GM12873 (cell line): ENCODE measurements around the gene KAZN.

Experiments used
- TF ChIP-seq, protein P1 (sequence below): IDR thresholded peaks from 2 replicates; pipeline ENCODE4 v1.5.1; 2012; ENCODE audit warnings: low read depth, mild to moderate bottlenecking, moderate library complexity, low read length, control low read depth; ENCODE audit not compliant: insufficient read depth; ENCODE audit errors: missing control alignments

The KAZN gene

DNA sequence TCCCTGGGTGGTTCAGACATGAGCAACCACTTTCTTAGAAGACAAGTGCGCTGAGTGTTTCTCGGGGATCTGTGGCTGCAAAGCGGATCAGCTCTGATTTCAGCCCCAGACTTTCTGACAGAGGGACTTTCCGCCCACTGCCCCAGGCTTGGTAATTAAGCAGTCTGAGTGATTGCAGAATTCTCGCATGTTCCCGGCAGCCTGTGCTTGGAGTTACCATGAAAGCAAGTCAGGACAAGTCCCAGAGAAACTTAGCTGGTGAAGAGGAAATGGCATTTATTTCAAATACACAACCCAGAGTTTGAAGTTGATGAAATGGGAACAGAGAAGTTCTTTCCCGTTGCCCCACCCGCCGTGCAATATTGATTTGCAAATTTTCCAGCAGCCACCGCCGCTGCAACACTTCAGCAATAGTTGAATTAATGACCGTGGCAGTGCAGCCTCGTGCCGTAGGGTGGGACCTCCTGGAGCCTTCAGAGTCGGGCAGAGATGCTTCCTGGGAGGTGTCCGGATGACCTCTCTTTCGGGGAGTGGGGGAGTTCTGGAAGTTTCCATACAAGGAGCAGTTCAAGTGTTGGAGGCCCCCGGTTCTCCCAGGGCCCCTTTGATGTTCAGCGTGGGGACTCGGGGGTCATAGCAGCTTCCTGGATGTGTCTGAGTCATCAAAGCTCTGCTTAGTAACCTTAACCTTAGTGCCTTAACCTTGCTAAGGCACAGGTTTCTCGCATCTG lies 134.7 kb downstream of the KAZN start:
- TF ChIP-seq, protein P1, sequence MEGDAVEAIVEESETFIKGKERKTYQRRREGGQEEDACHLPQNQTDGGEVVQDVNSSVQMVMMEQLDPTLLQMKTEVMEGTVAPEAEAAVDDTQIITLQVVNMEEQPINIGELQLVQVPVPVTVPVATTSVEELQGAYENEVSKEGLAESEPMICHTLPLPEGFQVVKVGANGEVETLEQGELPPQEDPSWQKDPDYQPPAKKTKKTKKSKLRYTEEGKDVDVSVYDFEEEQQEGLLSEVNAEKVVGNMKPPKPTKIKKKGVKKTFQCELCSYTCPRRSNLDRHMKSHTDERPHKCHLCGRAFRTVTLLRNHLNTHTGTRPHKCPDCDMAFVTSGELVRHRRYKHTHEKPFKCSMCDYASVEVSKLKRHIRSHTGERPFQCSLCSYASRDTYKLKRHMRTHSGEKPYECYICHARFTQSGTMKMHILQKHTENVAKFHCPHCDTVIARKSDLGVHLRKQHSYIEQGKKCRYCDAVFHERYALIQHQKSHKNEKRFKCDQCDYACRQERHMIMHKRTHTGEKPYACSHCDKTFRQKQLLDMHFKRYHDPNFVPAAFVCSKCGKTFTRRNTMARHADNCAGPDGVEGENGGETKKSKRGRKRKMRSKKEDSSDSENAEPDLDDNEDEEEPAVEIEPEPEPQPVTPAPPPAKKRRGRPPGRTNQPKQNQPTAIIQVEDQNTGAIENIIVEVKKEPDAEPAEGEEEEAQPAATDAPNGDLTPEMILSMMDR, result no peak

DNA sequence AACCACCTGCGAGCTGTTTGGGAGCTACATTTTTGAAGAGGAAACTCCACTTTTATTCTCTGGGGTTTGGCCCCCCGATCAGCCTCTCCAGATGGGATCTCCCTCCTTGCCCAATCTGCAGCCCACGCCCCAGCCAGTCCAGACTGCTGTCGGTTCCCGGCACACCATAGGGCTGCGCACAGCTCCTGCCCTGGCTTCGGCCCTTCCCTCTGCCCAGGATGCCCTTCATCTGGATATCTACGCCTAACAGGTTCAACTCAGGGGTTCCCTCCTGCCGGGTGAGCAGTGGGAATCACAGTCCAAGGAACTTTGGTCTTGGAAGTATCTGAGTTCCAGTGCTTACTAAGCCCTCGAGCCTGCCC lies 135.3 kb downstream of the KAZN start:
- TF ChIP-seq, protein P1, result no peak

DNA sequence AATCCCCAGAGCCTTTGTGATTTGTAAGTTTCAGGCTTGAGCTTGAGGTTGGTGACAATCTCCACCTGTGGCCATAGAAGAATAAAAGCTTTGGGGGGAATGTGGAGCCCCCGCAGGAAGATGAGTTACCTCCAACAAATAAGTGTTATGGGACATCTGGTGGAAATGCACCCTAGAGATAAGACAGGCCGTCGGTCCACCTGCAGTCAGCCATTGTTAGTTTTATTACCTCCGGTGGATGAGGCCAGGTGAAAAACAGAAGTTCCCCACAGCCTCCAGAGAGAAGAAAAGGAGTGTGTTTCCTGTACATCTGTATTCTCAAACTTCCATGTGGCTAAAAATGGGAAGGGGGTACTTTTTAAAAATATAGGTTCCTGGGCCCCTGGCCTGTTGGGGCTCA lies 137.4 kb downstream of the KAZN start:
- TF ChIP-seq, protein P1, result no peak

- TF ChIP-seq, protein P1, result no peak
Measured at GRCh38 chr1:14737561-14738094, 139.1 kb downstream of the KAZN start.

GRCh38 chr1:14738235-14738634 lies 139.8 kb downstream of the KAZN start:
- TF ChIP-seq, protein P1, result no peak

GRCh38 chr1:14738647-14739046 lies 140.2 kb downstream of the KAZN start:
- TF ChIP-seq, protein P1, result no peak

DNA sequence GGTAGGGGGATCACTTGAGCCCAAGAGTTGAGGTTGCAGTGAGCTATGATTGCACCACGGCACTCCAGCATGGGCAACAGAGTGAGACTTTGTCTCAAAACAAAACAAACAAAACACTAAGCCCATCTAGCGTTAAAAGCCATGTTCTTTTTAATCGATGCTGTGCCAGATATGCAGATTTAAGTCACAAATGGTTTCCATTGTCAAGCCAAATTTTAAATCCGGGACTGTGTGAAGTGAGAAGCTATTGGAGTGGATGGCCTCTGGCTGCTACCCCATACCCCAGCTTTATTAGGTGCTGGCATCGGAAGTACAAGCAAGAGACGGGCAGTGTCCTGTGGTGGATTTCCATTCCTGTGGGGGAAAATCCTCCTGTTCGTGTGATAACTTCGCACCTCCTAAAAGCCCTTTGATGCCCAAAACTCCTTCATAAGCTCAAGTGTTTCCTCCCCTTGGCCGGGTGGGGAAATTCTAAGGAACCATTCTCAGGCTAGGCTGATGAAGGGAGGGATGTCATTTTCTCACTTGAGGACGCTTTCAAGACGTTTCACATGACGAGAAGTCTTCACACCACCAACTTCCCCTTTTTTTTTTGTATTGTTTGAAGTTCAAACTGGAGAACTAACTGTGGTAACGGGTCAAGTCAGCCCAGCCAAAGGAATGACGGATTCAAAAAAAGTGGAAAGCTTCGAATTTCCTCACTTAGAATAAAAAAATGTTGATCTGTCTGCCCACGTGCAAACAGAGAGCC lies 140.8 kb downstream of the KAZN start:
- TF ChIP-seq, protein P1, result no peak
